WTC11 (cell line): ENCODE data around the gene SNX1.

Experiments used
- AFF4 ChIP-seq: sonication (generic); formaldehyde crosslinking; IDR thresholded peaks from 2 replicates; pipeline ENCODE4 v1.8.1; 2023; ENCODE audit warnings: mild to moderate bottlenecking, missing genetic modification reagents, borderline replicate concordance
- E2F5 ChIP-seq: sonication (generic); formaldehyde crosslinking; IDR thresholded peaks from 2 replicates; pipeline ENCODE4 v1.8.1; 2022; ENCODE audit warnings: mild to moderate bottlenecking, moderate library complexity, missing genetic modification reagents
- SP1 ChIP-seq: sonication (generic); formaldehyde crosslinking; conservative IDR thresholded peaks from 2 replicates; pipeline ENCODE4 v1.8.1; 2022; ENCODE audit warnings: missing genetic modification reagents
- USF2 ChIP-seq: sonication (generic); formaldehyde crosslinking; IDR thresholded peaks from 2 replicates; pipeline ENCODE4 v1.8.1; 2023; ENCODE audit warnings: mild to moderate bottlenecking, missing genetic modification reagents, moderate library complexity
- ZNF263 ChIP-seq: sonication (generic); formaldehyde crosslinking; IDR thresholded peaks from 2 replicates; pipeline ENCODE4 v1.8.1; 2022; ENCODE audit warnings: low read depth, mild to moderate bottlenecking, moderate library complexity, missing genetic modification reagents
- ZNF281 ChIP-seq: sonication (generic); formaldehyde crosslinking; IDR thresholded peaks from 2 replicates; pipeline ENCODE4 v1.8.0; 2023; ENCODE audit warnings: mild to moderate bottlenecking, missing genetic modification reagents
- TF ChIP-seq, protein P1 (sequence below): fragments of 200-600 bp; IDR thresholded peaks from 2 replicates; pipeline ENCODE4 v1.8.0; 2022; ENCODE audit warnings: antibody characterized with exemption
- TF ChIP-seq, protein P2 (sequence below): sonication (generic); formaldehyde crosslinking; IDR thresholded peaks from 2 replicates; pipeline ENCODE4 v1.8.0; 2022; ENCODE audit warnings: mild to moderate bottlenecking, missing genetic modification reagents

DNA sequence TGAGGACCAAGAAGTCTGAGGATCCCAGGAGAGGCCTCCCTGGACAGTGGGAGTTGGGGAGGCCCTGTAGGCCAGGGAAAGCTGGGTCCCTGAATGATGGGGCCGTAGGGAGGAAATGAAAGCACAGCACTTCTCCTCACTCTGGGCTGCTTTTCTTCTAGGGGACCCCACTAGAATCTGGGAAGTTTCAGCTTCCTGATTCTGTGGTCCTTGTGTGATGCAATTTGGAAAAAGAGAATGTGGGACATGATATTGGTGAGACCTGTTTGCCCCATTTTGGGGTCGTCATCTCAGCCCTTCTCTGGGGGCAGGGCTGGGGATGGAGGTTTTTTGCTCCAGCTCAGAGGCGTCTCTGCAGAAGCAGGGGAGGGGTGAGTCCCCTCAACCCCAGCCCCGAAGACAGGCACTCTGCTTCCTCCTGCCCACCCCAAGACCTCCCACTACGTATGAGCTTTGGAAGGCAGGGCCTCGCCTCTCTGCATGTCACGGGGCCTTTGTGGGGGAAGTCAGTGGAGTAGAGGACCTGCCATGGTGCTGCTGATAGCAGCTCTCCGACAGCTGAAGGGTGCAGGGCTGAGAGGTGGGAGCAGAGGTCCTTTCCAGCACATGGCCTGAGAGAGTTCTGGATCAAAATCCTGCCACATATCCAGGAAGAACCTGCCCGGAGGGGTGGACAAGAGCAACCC, 54.3 kb downstream of the SNX1 start:
- TF ChIP-seq ZNF281 (CRISPR knock-in tag) (no peak), SP1 (CRISPR knock-in tag) (no peak), ZNF263 (CRISPR knock-in tag) (no peak), USF2 (CRISPR knock-in tag) (no peak), E2F5 (CRISPR knock-in tag) (no peak), AFF4 (CRISPR knock-in tag) (no peak)
- TF ChIP-seq, protein P1, sequence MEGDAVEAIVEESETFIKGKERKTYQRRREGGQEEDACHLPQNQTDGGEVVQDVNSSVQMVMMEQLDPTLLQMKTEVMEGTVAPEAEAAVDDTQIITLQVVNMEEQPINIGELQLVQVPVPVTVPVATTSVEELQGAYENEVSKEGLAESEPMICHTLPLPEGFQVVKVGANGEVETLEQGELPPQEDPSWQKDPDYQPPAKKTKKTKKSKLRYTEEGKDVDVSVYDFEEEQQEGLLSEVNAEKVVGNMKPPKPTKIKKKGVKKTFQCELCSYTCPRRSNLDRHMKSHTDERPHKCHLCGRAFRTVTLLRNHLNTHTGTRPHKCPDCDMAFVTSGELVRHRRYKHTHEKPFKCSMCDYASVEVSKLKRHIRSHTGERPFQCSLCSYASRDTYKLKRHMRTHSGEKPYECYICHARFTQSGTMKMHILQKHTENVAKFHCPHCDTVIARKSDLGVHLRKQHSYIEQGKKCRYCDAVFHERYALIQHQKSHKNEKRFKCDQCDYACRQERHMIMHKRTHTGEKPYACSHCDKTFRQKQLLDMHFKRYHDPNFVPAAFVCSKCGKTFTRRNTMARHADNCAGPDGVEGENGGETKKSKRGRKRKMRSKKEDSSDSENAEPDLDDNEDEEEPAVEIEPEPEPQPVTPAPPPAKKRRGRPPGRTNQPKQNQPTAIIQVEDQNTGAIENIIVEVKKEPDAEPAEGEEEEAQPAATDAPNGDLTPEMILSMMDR: no peak
- TF ChIP-seq, protein P2, sequence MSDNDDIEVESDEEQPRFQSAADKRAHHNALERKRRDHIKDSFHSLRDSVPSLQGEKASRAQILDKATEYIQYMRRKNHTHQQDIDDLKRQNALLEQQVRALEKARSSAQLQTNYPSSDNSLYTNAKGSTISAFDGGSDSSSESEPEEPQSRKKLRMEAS (CRISPR knock-in tag): no peak
